HEK293T (cell line): ENCODE data around the gene ZNRF3.

Experiments
- CTCF ChIA-PET: fragments of 350-600 bp; formaldehyde crosslinking; extraction: SDS; loops from one replicate; lab custom pipeline; 2021; ENCODE audit warnings: antibody characterized with exemption, inconsistent platforms; lab: Yijun Ruan, JAX
- POLR2A ChIA-PET: fragments of 350-600 bp; formaldehyde crosslinking; extraction: SDS; loops from one replicate; lab custom pipeline; 2020; ENCODE audit warnings: antibody characterized with exemption, inconsistent platforms; lab: Yijun Ruan, JAX
- DNase-seq: peaks from one replicate; pipeline ENCODE4 v3.0.0; 2012; ENCODE audit warnings: mixed read lengths; ENCODE audit errors: extremely low spot score
- ARNT ChIP-seq: fragments of 450-650 bp; IDR thresholded peaks from 2 replicates; pipeline ENCODE4 v1.6.1; 2017; ENCODE audit warnings: mild to moderate bottlenecking
- BHLHE40 ChIP-seq: fragments of 450-650 bp; IDR thresholded peaks from 2 replicates; pipeline ENCODE4 v1.6.1; 2016; ENCODE audit warnings: mild to moderate bottlenecking, moderate library complexity, borderline replicate concordance
- CTBP1 ChIP-seq: fragments of 450-650 bp; IDR thresholded peaks from 2 replicates; pipeline ENCODE4 v1.6.1; 2016; ENCODE audit warnings: borderline replicate concordance
- ELF4 ChIP-seq: fragments of 450-650 bp; IDR thresholded peaks from 2 replicates; pipeline ENCODE4 v1.6.1; 2017; ENCODE audit warnings: antibody characterized with exemption
- FOXA1 ChIP-seq: fragments of 450-650 bp; IDR thresholded peaks from 2 replicates; pipeline ENCODE4 v1.6.1; 2016; ENCODE audit warnings: mild to moderate bottlenecking
- FOXK2 ChIP-seq: fragments of 450-650 bp; IDR thresholded peaks from 2 replicates; pipeline ENCODE4 v1.6.1; 2016; ENCODE audit warnings: mild to moderate bottlenecking
- FOXM1 ChIP-seq: fragments of 450-650 bp; IDR thresholded peaks from 2 replicates; pipeline ENCODE4 v1.6.1; 2017; ENCODE audit warnings: mild to moderate bottlenecking, borderline replicate concordance
- HDGF ChIP-seq: fragments of 450-650 bp; IDR thresholded peaks from 2 replicates; pipeline ENCODE4 v1.6.1; 2017; ENCODE audit warnings: antibody characterized with exemption, borderline replicate concordance
- L3MBTL2 ChIP-seq: fragments of 450-650 bp; conservative IDR thresholded peaks from 2 replicates; pipeline ENCODE4 v1.6.1; 2016; ENCODE audit warnings: mild to moderate bottlenecking
- LEF1 ChIP-seq: fragments of 450-650 bp; IDR thresholded peaks from 2 replicates; pipeline ENCODE4 v1.6.1; 2017; ENCODE audit warnings: mild to moderate bottlenecking, borderline replicate concordance
- NFRKB ChIP-seq: fragments of 450-650 bp; IDR thresholded peaks from 2 replicates; pipeline ENCODE4 v1.6.1; 2016; ENCODE audit warnings: mild to moderate bottlenecking, moderate library complexity
- PKNOX1 ChIP-seq: fragments of 450-650 bp; IDR thresholded peaks from 2 replicates; pipeline ENCODE4 v1.6.1; 2016
- SP1 ChIP-seq: fragments of 450-650 bp; IDR thresholded peaks from 2 replicates; pipeline ENCODE4 v1.6.1; 2017
- SUZ12 ChIP-seq: fragments of 450-650 bp; IDR thresholded peaks from 2 replicates; pipeline ENCODE4 v1.6.1; 2016; ENCODE audit warnings: mild to moderate bottlenecking
- TARDBP ChIP-seq: fragments of 450-650 bp; IDR thresholded peaks from 2 replicates; pipeline ENCODE4 v1.6.1; 2016
- ZNF384 ChIP-seq: fragments of 450-650 bp; IDR thresholded peaks from 2 replicates; pipeline ENCODE4 v1.6.1; 2016

ZNRF3 gene

GRCh38 chr22:29069463-29069862 lies 186.1 kb downstream of the ZNRF3 start:
- ChIA-PET POLR2A (interaction anchor here (1.1 kb wide), 1 partner anchor 15 kb away, joined by 3 read pairs; no protein-coding TSS in a partner anchor), CTCF (interaction anchor here (0.5 kb wide), 1 partner anchor 84 kb away, joined by 3 read pairs; no protein-coding TSS in a partner anchor)
- no peak for TF ChIP-seq FOXA1
- TF ChIP-seq SUZ12 = no peak
- no peak for TF ChIP-seq BHLHE40
- TF ChIP-seq FOXK2 = no peak
- no peak for TF ChIP-seq L3MBTL2
- no peak for TF ChIP-seq FOXM1
- TF ChIP-seq PKNOX1 = no peak
- TF ChIP-seq ELF4 = no peak
- TF ChIP-seq LEF1 = no peak
- no peak for TF ChIP-seq NFRKB
- TF ChIP-seq TARDBP = no peak
- no peak for TF ChIP-seq HDGF
- TF ChIP-seq ARNT = no peak
- TF ChIP-seq CTBP1 = no peak
- no peak for TF ChIP-seq ZNF384
- no peak for TF ChIP-seq SP1

GRCh38 chr22:29070490-29070889 lies 187.1 kb downstream of the ZNRF3 start:
- ChIA-PET POLR2A (interaction anchor here (0.6 to 1.1 kb wide), 2 partner anchors 16 to 263 kb away, joined by 3 read pairs; no protein-coding TSS in a partner anchor), CTCF (no interaction called here)
- TF ChIP-seq NFRKB = no peak
- TF ChIP-seq FOXM1 = no peak
- no peak for TF ChIP-seq CTBP1
- no peak for TF ChIP-seq HDGF
- no peak for TF ChIP-seq ELF4
- no peak for TF ChIP-seq PKNOX1
- no peak for TF ChIP-seq ARNT
- TF ChIP-seq LEF1 = no peak
- no peak for TF ChIP-seq ZNF384
- no peak for TF ChIP-seq SUZ12
- TF ChIP-seq L3MBTL2 = no peak
- TF ChIP-seq SP1 = no peak
- TF ChIP-seq FOXK2 = no peak
- no peak for TF ChIP-seq BHLHE40
- TF ChIP-seq TARDBP = no peak
- TF ChIP-seq FOXA1 = no peak
- no peak for DNase-seq

More at GRCh38 chr22:29069463-29069862, 186.1 kb downstream of the ZNRF3 start:
- no peak for DNase-seq

- ChIA-PET POLR2A (interaction anchor here (0.6 kb wide), 1 partner anchor 264 kb away, joined by 3 read pairs; no protein-coding TSS in a partner anchor), CTCF (no interaction called here)
- DNase-seq = peak; percentile 73
Measured at GRCh38 chr22:29071261-29072045, 188.1 kb downstream of the ZNRF3 start.

GRCh38 chr22:29072193-29072978 lies 189.0 kb downstream of the ZNRF3 start:
- peak; percentile 97 for DNase-seq
- POLR2A ChIA-PET = interaction anchor here (1.3 kb wide), 1 partner anchor 189 kb away, joined by 3 read pairs; the partner anchor contains the start of gene ZNRF3
- CTCF ChIA-PET = interaction anchor here (0.6 to 1.1 kb wide), 3 partner anchors 11 to 82 kb away, joined by 3 to 4 read pairs (median 3); partner anchors contain the start of gene C22orf31
- TF ChIP-seq SP1 (no peak), PKNOX1 (peak; percentile 96), ELF4 (no peak), FOXA1 (no peak), FOXK2 (no peak)

More at GRCh38 chr22:29071261-29072045, 188.1 kb downstream of the ZNRF3 start:
- TF ChIP-seq PKNOX1 = no peak
- TF ChIP-seq L3MBTL2 = peak; percentile 54

GRCh38 chr22:29072979-29073617 lies 189.7 kb downstream of the ZNRF3 start, which contains the start of gene KREMEN1:
Gene KREMEN1 (plus strand): TSS chr22:29073035. CDS start chr22:29073131, 96 bp downstream.
- ChIA-PET POLR2A (interaction anchor here (1.3 kb wide), 1 partner anchor 190 kb away, joined by 3 read pairs; the partner anchor contains the start of gene ZNRF3), CTCF (interaction anchor here (0.6 to 1.1 kb wide), 3 partner anchors 12 to 81 kb away, joined by 3 to 4 read pairs (median 3); partner anchors contain the start of gene C22orf31)
- DNase-seq = no peak
- TF ChIP-seq ZNF384 = no peak
- TF ChIP-seq CTBP1 = no peak
- no peak for TF ChIP-seq ELF4
- no peak for TF ChIP-seq FOXK2
- no peak for TF ChIP-seq SP1
- TF ChIP-seq ARNT = no peak
- TF ChIP-seq FOXA1 = no peak
